K562 (cell line): ENCODE results near the gene GPX5. TPM values are rescaled to one million over a fixed set of nuclear protein-coding genes. Genes with fewer than 3 reads are reported as not detected.

Source experiments
- ARID1B ChIP-seq: fragments of 450-650 bp; IDR thresholded peaks from 2 replicates; pipeline ENCODE4 v1.6.1; 2016; ENCODE audit warnings: antibody characterized with exemption, mild to moderate bottlenecking, inconsistent platforms
- ARNT ChIP-seq, 2 experiments: fragments of 450-650 bp; IDR thresholded peaks; 2 replicates each; pipeline ENCODE4 v1.6.1; 2016; ENCODE audit warnings: mild to moderate bottlenecking in 1 of 2
- ETV1 ChIP-seq: fragments of 450-650 bp; conservative IDR thresholded peaks from 2 replicates; pipeline ENCODE4 v1.6.1; 2016; ENCODE audit warnings: missing genetic modification characterization, control low read depth, low read depth, missing compliant biosample characterization
- EWSR1 ChIP-seq: fragments of 450-650 bp; IDR thresholded peaks from 2 replicates; pipeline ENCODE4 v1.6.1; 2018; ENCODE audit warnings: borderline replicate concordance, mild to moderate bottlenecking, low read depth, moderate library complexity; ENCODE audit not compliant: partially characterized antibody
- EZH2 ChIP-seq: IDR thresholded peaks from 2 replicates; pipeline ENCODE4 v1.6.1; 2012; ENCODE audit warnings: low read depth, mild to moderate bottlenecking, inconsistent platforms, low read length, borderline replicate concordance
- FOXA1 ChIP-seq: fragments of 450-650 bp; IDR thresholded peaks from 2 replicates; pipeline ENCODE4 v1.6.1; 2016; ENCODE audit warnings: mild to moderate bottlenecking, borderline replicate concordance
- ILK ChIP-seq: fragments of 450-650 bp; IDR thresholded peaks from 2 replicates; pipeline ENCODE4 v1.6.1; 2016; ENCODE audit warnings: missing genetic modification characterization, low read depth, mild to moderate bottlenecking, missing compliant biosample characterization, moderate library complexity, borderline replicate concordance
- IRF9 ChIP-seq: fragments of 450-650 bp; IDR thresholded peaks from 2 replicates; pipeline ENCODE4 v1.6.1; 2016; ENCODE audit warnings: missing biosample characterization, missing genetic modification characterization
- KDM1A ChIP-seq, 2 experiments: fragments of 450-650 bp; IDR thresholded peaks; 2 replicates each; pipeline ENCODE4 v1.6.1; 2016; ENCODE audit warnings: mild to moderate bottlenecking in 2 of 2
- MAFG ChIP-seq: fragments of 450-650 bp; conservative IDR thresholded peaks from 2 replicates; pipeline ENCODE4 v1.6.1; 2016; ENCODE audit warnings: missing genetic modification characterization, missing compliant biosample characterization
- NFXL1 ChIP-seq: fragments of 450-650 bp; formaldehyde crosslinking; IDR thresholded peaks from 2 replicates; pipeline ENCODE4 v1.4.0; 2021; ENCODE audit warnings: mild to moderate bottlenecking
- NR4A1 ChIP-seq, 2 experiments: fragments of 250-450 bp in 1 of 2; fragments of 450-650 bp in 1 of 2; sonication (Bioruptor Pico) in 1 of 2; IDR thresholded peaks; 2 replicates each; pipeline versions ENCODE4 v1.4.0 to v1.6.1; 2016 to 2020; ENCODE audit warnings: mild to moderate bottlenecking in 2 of 2, missing compliant biosample characterization in 1 of 2, missing genetic modification characterization in 1 of 2, moderate library complexity in 1 of 2
- PTRF ChIP-seq: fragments of 450-650 bp; IDR thresholded peaks from 2 replicates; pipeline ENCODE4 v1.6.1; 2016; ENCODE audit warnings: mild to moderate bottlenecking, missing genetic modification characterization, missing compliant biosample characterization
- SMARCA4 ChIP-seq: fragments of 450-650 bp; IDR thresholded peaks from 2 replicates; pipeline ENCODE4 v1.6.1; 2016
- SPI1 ChIP-seq: IDR thresholded peaks from 2 replicates; pipeline ENCODE4 v1.6.1; 2011; ENCODE audit warnings: low read depth, low read length, control low read depth, borderline replicate concordance
- ZBTB12 ChIP-seq: fragments of 250-450 bp; sonication (Bioruptor Pico); IDR thresholded peaks from 2 replicates; pipeline ENCODE4 v1.4.0; 2020
- ZNF197 ChIP-seq: fragments of 200-800 bp; sonication (Bioruptor generic); IDR thresholded peaks from 2 replicates; pipeline ENCODE4 v1.6.1; 2016; ENCODE audit warnings: low read depth, missing genetic modification characterization, missing compliant biosample characterization
- ZNF239 ChIP-seq: fragments of 250-450 bp; sonication (Bioruptor Pico); IDR thresholded peaks from 2 replicates; pipeline ENCODE4 v1.4.0; 2020; ENCODE audit warnings: mild to moderate bottlenecking
- ZNF584 ChIP-seq: fragments of 200-800 bp; sonication (Bioruptor generic); IDR thresholded peaks from 2 replicates; pipeline ENCODE4 v1.6.1; 2016; ENCODE audit warnings: low read depth, mild to moderate bottlenecking, missing genetic modification characterization, missing compliant biosample characterization
- ZNF592 ChIP-seq: fragments of 450-650 bp; IDR thresholded peaks from 2 replicates; pipeline ENCODE4 v1.6.1; 2017; ENCODE audit warnings: antibody characterized with exemption, mild to moderate bottlenecking
- ZNF717 ChIP-seq: fragments of 250-450 bp; sonication (Bioruptor Pico); IDR thresholded peaks from 2 replicates; pipeline ENCODE4 v1.5.0; 2021
- polyA plus RNA-seq, 8 experiments: library from polyadenylated mRNA; depleted of rRNA in 4 of 8; stranded (reverse) in 5 of 8; unstranded in 3 of 8; fragments of >200 nt; fragmentation: Nextera tagmentation in 2 of 8; fragmentation: Illumina TruSeq in 1 of 8; extraction: Ambion mirVana in 2 of 8; extraction: Trizol in 1 of 8; gene quantifications; 2 replicates each; pipeline versions ENCODE4 v1.2.1 to v1.2.3, GENCODE V29; 2011 to 2014; ENCODE audit warnings: inconsistent platforms in 1 of 8, missing spikeins in 1 of 8
- total RNA-seq, 7 experiments: library from RNA; depleted of rRNA in 6 of 7; stranded (reverse); fragments of >200 nt in 6 of 7; fragmentation: Illumina TruSeq in 2 of 7; extraction: Trizol in 2 of 7; gene quantifications; 2 replicates each; pipeline versions ENCODE4 v1.2.1 to v1.2.3, GENCODE V29; 2011 to 2021; ENCODE audit warnings: low replicate concordance in 1 of 7
- TF ChIP-seq, protein P1 (sequence below): fragments of 250-450 bp; sonication (Bioruptor Pico); IDR thresholded peaks from 2 replicates; pipeline ENCODE4 v1.8.0; 2022; ENCODE audit warnings: moderate library complexity, mild to moderate bottlenecking, inconsistent platforms

Gene GPX5
- total and polyA plus RNA-seq, 9 of the 15 experiments (the other 6 are each of a cell fraction or from before 2014, with no cell fraction given): 0.07 to 0.18 (median 0.15) TPM; not detected in 6

DNA sequence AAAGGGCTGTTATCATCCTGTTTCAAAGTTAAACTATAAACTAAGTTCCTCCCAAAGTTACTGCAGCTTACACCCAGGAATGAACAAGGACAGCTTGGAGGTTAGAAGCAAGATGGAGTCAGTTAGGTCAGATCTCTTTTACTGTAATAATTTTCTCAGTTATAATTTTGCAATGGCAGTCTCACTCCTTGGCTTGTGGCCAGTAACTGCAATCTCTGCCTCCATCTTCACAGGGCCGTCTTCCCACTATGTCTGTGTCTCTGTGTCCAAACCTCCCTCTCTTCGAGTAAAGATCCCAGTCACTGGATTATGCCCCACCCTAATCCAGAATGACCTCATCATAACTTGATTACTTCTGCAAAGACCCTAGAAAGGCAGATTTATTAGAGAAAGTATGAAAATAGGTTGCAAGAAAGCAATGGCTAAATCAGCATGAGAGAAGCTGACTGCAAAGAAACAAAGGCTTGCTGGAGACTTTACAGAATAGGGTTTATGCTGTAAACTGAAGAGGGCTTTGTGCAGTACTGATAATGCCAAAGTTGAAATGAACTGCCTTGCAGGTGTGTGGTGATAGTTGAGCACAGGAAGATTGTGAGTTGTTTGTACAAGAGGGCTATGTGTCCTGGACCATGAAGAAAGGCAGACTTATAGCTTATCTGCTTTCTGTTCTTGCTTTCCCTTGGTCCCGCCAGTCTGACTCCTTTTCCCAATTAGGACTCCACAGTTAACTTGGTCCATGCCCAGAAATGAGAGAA, 38.5 kb upstream of the GPX5 start (continued):
- TF ChIP-seq EZH2: no peak
- peak; percentile 49; the same call in 1 of the 2 replicates for TF ChIP-seq NFXL1
- TF ChIP-seq ILK (tag): peak; percentile 69; the same call in 1 of the 2 replicates
- no peak for TF ChIP-seq EWSR1
- peak; percentile 88 for TF ChIP-seq PTRF
- TF ChIP-seq SMARCA4: no peak; the same call in 1 of the 2 replicates
- peak; percentile 99 for TF ChIP-seq ZNF592
- TF ChIP-seq MAFG (tag): 0 out of 2 replicates have a peak, but pooled peaks have one; percentile 14
- TF ChIP-seq ZNF584 (CRISPR knock-in tag): peak; percentile 86
- TF ChIP-seq ZBTB12: 0 out of 2 replicates have a peak, but pooled peaks have one; percentile 23
- no peak for TF ChIP-seq ARNT (IDR thresholded peaks at IDR 0.05)
- peak; percentile 85; the same call in 1 of the 2 replicates for TF ChIP-seq ZNF197 (CRISPR knock-in tag)
- no peak for TF ChIP-seq FOXA1
- TF ChIP-seq IRF9 (tag): peak; percentile 80
- TF ChIP-seq ETV1 (tag): peak; percentile 57
- no peak for TF ChIP-seq ZNF717 (CRISPR knock-in tag)
- TF ChIP-seq, protein P1, sequence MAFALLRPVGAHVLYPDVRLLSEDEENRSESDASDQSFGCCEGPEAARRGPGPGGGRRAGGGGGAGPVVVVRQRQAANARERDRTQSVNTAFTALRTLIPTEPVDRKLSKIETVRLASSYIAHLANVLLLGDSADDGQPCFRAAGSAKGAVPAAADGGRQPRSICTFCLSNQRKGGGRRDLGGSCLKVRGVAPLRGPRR (CRISPR knock-in tag): peak; percentile 64; the same call in 1 of the 2 replicates
- TF ChIP-seq KDM1A (IDR thresholded peaks at IDR 0.05): peak; percentile 61 to 67
- TF ChIP-seq SPI1: no peak
- peak; percentile 80 for TF ChIP-seq ZNF239 (CRISPR knock-in tag)
- peak; percentile 70 for TF ChIP-seq ARID1B
- TF ChIP-seq NR4A1 (CRISPR knock-in tag; IDR thresholded peaks at IDR 0.05): no peak
- TF ChIP-seq NR4A1 (tag; IDR thresholded peaks at IDR 0.05): peak; percentile 96
